H9 (cell line): Measurements from ENCODE around the gene ABCB8. TPM values are rescaled to one million over a fixed set of nuclear protein-coding genes. Genes with fewer than 3 reads are reported as not detected.

Experiments used
- DNase-seq: peaks from one replicate; pipeline ENCODE4 v3.0.0-alpha.2; 2017
- H2AFZ ChIP-seq: one replicate; pipeline ENCODE4 v1.6.1; 2013; ENCODE audit warnings: mild to moderate bottlenecking, low read length, control low read depth, moderate library complexity
- H2AK5ac ChIP-seq: 2 replicates; pipeline ENCODE4 v1.6.1; 2013; ENCODE audit warnings: low read length, control low read depth, mixed read lengths; ENCODE audit not compliant: insufficient read length
- H2BK120ac ChIP-seq: one replicate; pipeline ENCODE4 v1.6.1; 2013; ENCODE audit warnings: low read depth, mild to moderate bottlenecking, low read length, control low read depth, inconsistent platforms; ENCODE audit not compliant: poor library complexity, severe bottlenecking
- H2BK12ac ChIP-seq: 2 replicates; pipeline ENCODE4 v1.6.1; 2013; ENCODE audit warnings: low read length, control low read depth, mixed read lengths, low read depth; ENCODE audit not compliant: insufficient read length
- H2BK15ac ChIP-seq: 2 replicates; pipeline ENCODE4 v1.6.1; 2013; ENCODE audit warnings: low read depth, low read length, control low read depth
- H2BK20ac ChIP-seq: one replicate; pipeline ENCODE4 v1.6.1; 2013; ENCODE audit warnings: low read depth, mild to moderate bottlenecking, low read length, control low read depth, inconsistent platforms; ENCODE audit not compliant: poor library complexity, severe bottlenecking
- H2BK5ac ChIP-seq: 2 replicates; pipeline ENCODE4 v1.6.1; 2013; ENCODE audit warnings: low read length, control low read depth, mixed read lengths; ENCODE audit not compliant: insufficient read length
- H3K14ac ChIP-seq: 2 replicates; pipeline ENCODE4 v1.6.1; 2013; ENCODE audit warnings: low read length, control low read depth; ENCODE audit not compliant: insufficient read depth
- H3K18ac ChIP-seq: 2 replicates; pipeline ENCODE4 v1.6.1; 2013; ENCODE audit warnings: low read depth, mild to moderate bottlenecking, mixed read lengths, low read length, control low read depth; ENCODE audit not compliant: insufficient read length
- H3K23ac ChIP-seq: 2 replicates; pipeline ENCODE4 v1.6.1; 2013; ENCODE audit warnings: low read length, control low read depth, mixed read lengths, low read depth; ENCODE audit not compliant: insufficient read length
- H3K23me2 ChIP-seq: 2 replicates; pipeline ENCODE4 v1.6.1; 2013; ENCODE audit warnings: low read depth, mild to moderate bottlenecking, mixed read lengths, low read length, control low read depth; ENCODE audit not compliant: insufficient read length, poor library complexity, severe bottlenecking
- H3K27ac ChIP-seq: 2 replicates; pipeline ENCODE4 v1.5.1; 2013; ENCODE audit warnings: low read length, control low read depth, mixed read lengths, low read depth; ENCODE audit not compliant: insufficient read length
- H3K27me3 ChIP-seq: 2 replicates; pipeline ENCODE4 v1.6.1; 2013; ENCODE audit warnings: low read length, control low read depth, inconsistent platforms; ENCODE audit not compliant: insufficient read depth
- H3K4ac ChIP-seq: 2 replicates; pipeline ENCODE4 v1.6.1; 2013; ENCODE audit warnings: low read depth, mild to moderate bottlenecking, control low read depth, inconsistent platforms, low read length, moderate library complexity
- H3K4me1 ChIP-seq: 2 replicates; pipeline ENCODE4 v1.6.1; 2013; ENCODE audit warnings: low read length, control low read depth, inconsistent platforms; ENCODE audit not compliant: insufficient read depth
- H3K4me2 ChIP-seq: 2 replicates; pipeline ENCODE4 v1.6.1; 2013; ENCODE audit warnings: low read length, control low read depth, mixed read lengths; ENCODE audit not compliant: insufficient read length, insufficient read depth
- H3K56ac ChIP-seq: 2 replicates; pipeline ENCODE4 v1.6.1; 2013; ENCODE audit warnings: low read depth, mild to moderate bottlenecking, mixed read lengths, low read length, control low read depth; ENCODE audit not compliant: insufficient read length
- H3K79me1 ChIP-seq: 2 replicates; pipeline ENCODE4 v1.6.1; 2013; ENCODE audit warnings: low read depth, mild to moderate bottlenecking, moderate library complexity, low read length, control low read depth, inconsistent platforms; ENCODE audit not compliant: insufficient read depth, poor library complexity, severe bottlenecking
- H3K79me2 ChIP-seq: 2 replicates; pipeline ENCODE4 v1.6.1; 2013; ENCODE audit warnings: low read length, control low read depth, inconsistent platforms; ENCODE audit not compliant: insufficient read depth
- H3K9ac ChIP-seq: 2 replicates; pipeline ENCODE4 v1.6.1; 2013; ENCODE audit warnings: low read length, control low read depth, mixed read lengths; ENCODE audit not compliant: insufficient read length; ENCODE audit errors: extremely low read depth
- H3K9me3 ChIP-seq: one replicate; pipeline ENCODE4 v1.6.1; 2013; ENCODE audit warnings: low read depth, low read length, inconsistent platforms; ENCODE audit not compliant: control insufficient read depth
- H3T11ph ChIP-seq: one replicate; pipeline ENCODE4 v1.6.1; 2013; ENCODE audit warnings: mild to moderate bottlenecking, low read length, control low read depth, inconsistent platforms
- H4K20me1 ChIP-seq: one replicate; pipeline ENCODE4 v1.6.1; 2013; ENCODE audit not compliant: control insufficient read depth, insufficient read length, insufficient read depth
- H4K5ac ChIP-seq: 2 replicates; pipeline ENCODE4 v1.6.1; 2013; ENCODE audit warnings: low read depth, mild to moderate bottlenecking, mixed read lengths, low read length, control low read depth; ENCODE audit not compliant: insufficient read length
- H4K8ac ChIP-seq: replicated peaks from 2 replicates; pipeline ENCODE4 v1.6.1; 2013; ENCODE audit warnings: low read length, control low read depth, mixed read lengths, low read depth; ENCODE audit not compliant: insufficient read length
- H4K91ac ChIP-seq: 2 replicates; pipeline ENCODE4 v1.6.1; 2013; ENCODE audit warnings: low read depth, mild to moderate bottlenecking, moderate library complexity, mixed read lengths, low read length, control low read depth; ENCODE audit not compliant: insufficient read length
- H3K27ac Mint-ChIP-seq, 3 experiments: 2 replicates in 2 of 3; 3 replicates in 1 of 3; pipeline ENCODE4 v1.8.0; 2020 to 2021; ENCODE audit warnings: mixed read lengths in 3 of 3, mild to moderate bottlenecking in 1 of 3, moderate library complexity in 1 of 3
- H3K27me3 Mint-ChIP-seq: 2 replicates; pipeline ENCODE4 v1.8.0; 2021; ENCODE audit warnings: low read depth, mild to moderate bottlenecking, moderate library complexity, mixed read lengths
- H3K36me3 Mint-ChIP-seq, 3 experiments: 2 replicates in 2 of 3; 3 replicates in 1 of 3; pipeline ENCODE4 v1.8.0; 2020 to 2021; ENCODE audit warnings: low read depth in 3 of 3, mixed read lengths in 3 of 3; ENCODE audit not compliant: insufficient read depth in 1 of 3
- H3K4me1 Mint-ChIP-seq, 2 experiments: 2 replicates each; pipeline ENCODE4 v1.8.0; 2020; ENCODE audit warnings: mixed read lengths in 2 of 2
- H3K4me3 Mint-ChIP-seq, 2 experiments: 2 replicates in 1 of 2; 3 replicates in 1 of 2; pipeline ENCODE4 v1.8.0; 2020 to 2021; ENCODE audit warnings: mild to moderate bottlenecking in 2 of 2, mixed read lengths in 2 of 2, moderate library complexity in 1 of 2
- H3K9me3 Mint-ChIP-seq, 2 experiments: 2 replicates in 1 of 2; 3 replicates in 1 of 2; pipeline ENCODE4 v1.8.0; 2020; ENCODE audit warnings: mild to moderate bottlenecking in 2 of 2, mixed read lengths in 2 of 2, moderate library complexity in 1 of 2
- CTCF ChIP-seq: fragments of 200-600 bp; sonication (generic); conservative IDR thresholded peaks from 3 replicates; pipeline ENCODE4 v1.8.0; 2021; ENCODE audit warnings: antibody characterized with exemption, mild to moderate bottlenecking
- WGBS: extraction: QIAGEN DNeasy Blood & Tissue Kit; methylation state at CpG from one replicate; pipeline ENCODE4 v1.1.7; 2013; ENCODE audit warnings: missing lambda C conversion rate, low lambda C conversion rate, mixed read lengths; ENCODE audit not compliant: insufficient read length; ENCODE audit errors: extremely low coverage; 5-methylcytosine and 5-hydroxymethylcytosine counted together
- total RNA-seq: library from RNA; stranded (reverse); gene quantifications from 2 replicates; pipeline ENCODE4 v1.2.1, GENCODE V29; 2021

ABCB8 gene
- total RNA-seq, 1 experiment from 2014 or later: 22.1 TPM

- Mint-ChIP-seq H3K27ac (peak overlapping the region in 1 of 3 experiments; percentile 37; a peak in 2 of 7 replicates), H3K27me3 (peaks cover 1% of the 10 kb centered on the region; the same call in 1 of the 2 replicates), H3K4me1 (peaks cover 28 to 41% of the 10 kb centered on the region in 2 experiments), H3K4me3 (peak overlapping the region; percentile 22 to 92; a peak in 3 of 5 replicates), H3K9me3 (no peaks in the 10 kb centered on the region), H3K36me3 (peaks cover 13 to 32% (median 27%) of the 10 kb centered on the region in 3 experiments)
- no peak overlapping the region for H3K9ac ChIP-seq
- H2AFZ ChIP-seq: no peak overlapping the region
- H2BK20ac ChIP-seq: no peak overlapping the region
- H2BK12ac ChIP-seq: no peak overlapping the region
- H3K27me3 ChIP-seq: no peaks in the 10 kb centered on the region
- H2BK15ac ChIP-seq: no peak overlapping the region
- no peak for TF ChIP-seq CTCF
- H3K23me2 ChIP-seq: peaks cover 3% of the 10 kb centered on the region
- WGBS: no CpG with 5 or more reads among the region's 10 CpGs
- no peak overlapping the region for H3T11ph ChIP-seq
- no peak overlapping the region for H3K4me2 ChIP-seq
- H3K79me1 ChIP-seq: no peaks in the 10 kb centered on the region
- H4K5ac ChIP-seq: no peak overlapping the region
- no peak overlapping the region for H2AK5ac ChIP-seq
- DNase-seq: no peak
- no peaks in the 10 kb centered on the region for H3K4me1 ChIP-seq
- no peak overlapping the region for H3K56ac ChIP-seq
- no peaks in the 10 kb centered on the region for H3K9me3 ChIP-seq
- H4K91ac ChIP-seq: no peak overlapping the region
- no peak overlapping the region for H3K27ac ChIP-seq
- no peak overlapping the region for H2BK5ac ChIP-seq
- no peaks in the 10 kb centered on the region; the same call in 1 of the 2 replicates for H3K79me2 ChIP-seq
- H3K4ac ChIP-seq: no peak overlapping the region
- no peak overlapping the region for H4K8ac ChIP-seq
- H3K18ac ChIP-seq: no peak overlapping the region
- no peak overlapping the region for H3K23ac ChIP-seq
- H2BK120ac ChIP-seq: no peak overlapping the region
- H3K14ac ChIP-seq: no peak overlapping the region
- H4K20me1 ChIP-seq: no peaks in the 10 kb centered on the region
Observed at GRCh38 chr7:151077705-151078232, 49.5 kb downstream of the ABCB8 start.
